NCI-H82 (cell line): Measurements from ENCODE around the gene KAT8.
"Not testable (repeated sequence)": the region's sequence is repeated elsewhere in the genome, so short reads cannot be mapped to it uniquely, and the experiment has no call there.

Experiments
- DNase-seq: peaks from one replicate; lab custom pipeline; 2025; lab: John Stamatoyannopoulos, UW

Gene KAT8

GRCh38 chr16:31148896-31149295 lies 31.4 kb downstream of the KAT8 start:
- no peak for DNase-seq

GRCh38 chr16:31149332-31149731 lies 31.9 kb downstream of the KAT8 start:
- no peak for DNase-seq

- DNase-seq, result no peak
Measured at GRCh38 chr16:31149894-31150890, 32.7 kb downstream of the KAT8 start, which contains the start of gene PRSS36. PRSS36 (minus strand) TSS chr16:31150066; CDS start chr16:31150035, 31 bp downstream.

GRCh38 chr16:31150976-31151375 lies 33.5 kb downstream of the KAT8 start:
- not testable (repeated sequence) for DNase-seq

GRCh38 chr16:31157136-31157535 lies 39.7 kb downstream of the KAT8 start:
- DNase-seq, result no peak

DNA sequence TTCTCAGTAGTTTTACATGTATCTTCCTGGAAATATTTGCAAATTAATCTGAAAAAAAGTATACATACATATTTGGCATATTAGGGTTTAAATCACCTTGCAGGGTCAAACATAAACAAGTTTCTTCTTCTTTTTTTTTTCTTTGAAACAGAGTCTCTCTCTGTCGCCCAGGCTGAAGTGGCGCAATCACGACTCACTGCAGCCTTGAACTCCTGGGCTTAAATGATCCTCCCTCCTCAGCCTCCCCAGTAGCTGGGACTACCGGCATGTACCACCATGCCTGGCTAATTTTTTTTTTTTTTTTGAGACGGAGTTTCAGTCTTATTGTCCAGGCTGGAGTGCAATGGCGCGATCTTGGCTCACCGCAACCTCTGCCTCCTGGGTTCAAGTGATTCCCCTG lies 49.9 kb downstream of the KAT8 start:
- DNase-seq, result no peak

- DNase-seq, result no peak
Measured at GRCh38 chr16:31168848-31169247, 51.4 kb downstream of the KAT8 start.

- not testable (repeated sequence) for DNase-seq
Measured at GRCh38 chr16:31170048-31170447, 52.6 kb downstream of the KAT8 start.

- no peak for DNase-seq
Measured at GRCh38 chr16:31177136-31177535, 59.7 kb downstream of the KAT8 start.

DNA sequence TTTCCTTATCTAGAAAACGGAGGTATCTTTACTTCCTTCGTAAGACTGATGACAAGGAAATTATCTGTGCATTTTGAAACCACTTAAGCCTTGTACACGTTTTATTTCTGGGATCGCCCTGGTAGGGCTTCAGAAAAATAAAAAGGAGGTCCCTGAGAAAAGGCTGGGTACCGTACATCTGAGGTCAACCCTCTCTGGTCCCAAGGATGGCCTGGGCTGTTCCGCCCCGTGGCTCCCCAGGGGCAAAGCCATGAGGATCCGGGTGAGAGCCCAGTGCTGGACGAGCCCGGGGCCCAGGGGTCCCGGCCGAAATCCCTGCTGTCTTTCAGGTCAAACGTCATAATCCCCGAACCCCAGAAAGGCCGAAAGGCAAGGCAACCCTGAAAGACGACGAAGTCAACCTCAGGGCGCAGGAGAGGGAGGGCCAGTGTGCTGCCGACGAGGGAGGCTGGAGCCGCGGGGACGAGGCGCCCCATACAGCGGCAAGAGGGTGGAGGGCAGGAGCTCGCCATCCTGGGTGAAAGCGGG lies 61.8 kb downstream of the KAT8 start:
- no peak for DNase-seq

DNA sequence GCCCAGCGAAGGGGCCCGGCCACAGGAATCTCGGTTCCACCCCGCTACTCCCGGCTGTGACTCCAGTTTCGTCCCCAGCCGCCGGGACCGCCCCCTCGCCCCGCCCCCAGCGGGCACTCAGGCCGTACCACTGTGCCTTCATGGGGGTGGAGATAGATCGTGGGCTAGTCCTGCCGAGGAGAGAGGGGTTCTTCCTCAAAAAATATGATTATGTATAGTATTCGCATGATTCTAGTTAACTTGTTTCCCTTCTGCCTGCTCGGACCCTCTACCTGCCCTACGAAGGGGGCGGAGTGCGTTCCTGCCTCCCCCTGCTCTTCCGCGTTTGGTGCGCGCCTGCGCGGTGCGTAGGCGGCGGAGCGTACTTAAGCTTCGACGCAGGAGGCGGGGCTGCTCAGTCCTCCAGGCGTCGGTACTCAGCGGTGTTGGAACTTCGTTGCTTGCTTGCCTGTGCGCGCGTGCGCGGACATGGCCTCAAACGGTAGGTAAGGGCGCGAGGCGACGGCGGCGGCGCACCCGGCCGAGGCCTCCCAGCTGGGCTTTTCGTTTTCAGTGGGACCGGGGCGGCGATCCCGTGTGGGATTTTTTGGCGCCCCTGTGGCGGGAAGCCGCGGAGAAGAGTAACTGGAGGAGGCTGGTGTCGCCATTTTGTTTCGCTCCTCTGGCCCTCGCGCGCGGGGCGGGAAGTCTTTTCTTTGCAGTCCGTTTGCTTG lies 62.4 kb downstream of the KAT8 start, which contains the start of gene FUS:
FUS (plus strand) TSS at position 393 of the 713 bp plus-strand sequence; CDS start at position 469, 76 bp downstream.
- DNase-seq, result peak; percentile 90
